Measurements from ENCODE around the gene HIBCH. TPM values are rescaled to one million over a fixed set of nuclear protein-coding genes. Genes with fewer than 3 reads are reported as not detected.

HIBCH gene
- total and polyA plus RNA-seq, 9 of the 15 experiments (the other 6 are each of a cell fraction or from before 2014, with no cell fraction given), result 17.0 to 65.4 (median 28.3) TPM

DNA sequence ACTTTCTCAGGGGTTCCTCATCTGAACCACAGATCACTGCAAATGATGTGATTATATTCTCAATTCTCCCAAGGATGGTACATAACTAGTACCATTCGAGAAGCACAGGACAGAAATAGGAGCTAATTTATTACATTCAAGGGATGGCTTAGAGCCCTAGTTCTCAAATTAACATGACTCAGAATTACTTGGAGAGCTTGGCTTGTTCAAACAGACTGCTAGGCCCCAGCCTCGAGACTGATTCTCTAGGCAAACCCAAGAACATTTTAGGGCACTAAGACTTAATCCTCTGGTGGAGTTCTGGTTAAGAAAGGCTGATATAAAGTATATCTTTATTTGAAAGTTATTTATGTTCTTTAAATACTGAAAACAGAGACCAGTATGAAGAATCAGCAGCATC, 35.8 kb downstream of the HIBCH start:
- H3K36me3 ChIP-seq (ENCODE audit: control insufficient read depth, insufficient read depth, low read length), result peaks cover 27% of the 10 kb centered on the region; the same call in 1 of the 3 replicates
- no peaks in the 10 kb centered on the region for H3K79me2 ChIP-seq (ENCODE audit: control insufficient read depth, insufficient read depth, low read length)
- H3K9me1 ChIP-seq (ENCODE audit: control insufficient read depth, insufficient read depth, low read length), result no peaks in the 10 kb centered on the region
- H3K9ac ChIP-seq (ENCODE audit: insufficient read depth in 1 of 2, low read depth in 2 of 2, low read length in 2 of 2), result no peak overlapping the region
- no peak for ATAC-seq
- no peak overlapping the region for H3K4me2 ChIP-seq (ENCODE audit: insufficient read depth, low read length)
- POLR2A ChIA-PET, result no interaction called here
- in situ Hi-C loops (cut with MboI), result no loop called here
- no peak for TF ChIP-seq ZNF668 (CRISPR knock-in tag; IDR thresholded peaks at IDR 0.05)
- no peak for TF ChIP-seq ELF2 (CRISPR knock-in tag; IDR thresholded peaks at IDR 0.05)
- TF ChIP-seq ZNF134 (CRISPR knock-in tag; conservative IDR thresholded peaks at IDR 0.05), result no peak
- TF ChIP-seq, protein P1, sequence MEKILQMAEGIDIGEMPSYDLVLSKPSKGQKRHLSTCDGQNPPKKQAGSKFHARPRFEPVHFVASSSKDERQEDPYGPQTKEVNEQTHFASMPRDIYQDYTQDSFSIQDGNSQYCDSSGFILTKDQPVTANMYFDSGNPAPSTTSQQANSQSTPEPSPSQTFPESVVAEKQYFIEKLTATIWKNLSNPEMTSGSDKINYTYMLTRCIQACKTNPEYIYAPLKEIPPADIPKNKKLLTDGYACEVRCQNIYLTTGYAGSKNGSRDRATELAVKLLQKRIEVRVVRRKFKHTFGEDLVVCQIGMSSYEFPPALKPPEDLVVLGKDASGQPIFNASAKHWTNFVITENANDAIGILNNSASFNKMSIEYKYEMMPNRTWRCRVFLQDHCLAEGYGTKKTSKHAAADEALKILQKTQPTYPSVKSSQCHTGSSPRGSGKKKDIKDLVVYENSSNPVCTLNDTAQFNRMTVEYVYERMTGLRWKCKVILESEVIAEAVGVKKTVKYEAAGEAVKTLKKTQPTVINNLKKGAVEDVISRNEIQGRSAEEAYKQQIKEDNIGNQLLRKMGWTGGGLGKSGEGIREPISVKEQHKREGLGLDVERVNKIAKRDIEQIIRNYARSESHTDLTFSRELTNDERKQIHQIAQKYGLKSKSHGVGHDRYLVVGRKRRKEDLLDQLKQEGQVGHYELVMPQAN (IDR thresholded peaks at IDR 0.05; ENCODE audit: borderline replicate concordance), result no peak
- no peak for TF ChIP-seq NCOA4 (IDR thresholded peaks at IDR 0.05; ENCODE audit: partially characterized antibody)
- no peak for TF ChIP-seq ZNF830 (CRISPR knock-in tag; IDR thresholded peaks at IDR 0.05)
- no peak for TF ChIP-seq ZFP30 (CRISPR knock-in tag; IDR thresholded peaks at IDR 0.05; ENCODE audit: borderline replicate concordance)
- no peak for TF ChIP-seq ZNF3 (CRISPR knock-in tag; IDR thresholded peaks at IDR 0.05)
- TF ChIP-seq, protein P2, sequence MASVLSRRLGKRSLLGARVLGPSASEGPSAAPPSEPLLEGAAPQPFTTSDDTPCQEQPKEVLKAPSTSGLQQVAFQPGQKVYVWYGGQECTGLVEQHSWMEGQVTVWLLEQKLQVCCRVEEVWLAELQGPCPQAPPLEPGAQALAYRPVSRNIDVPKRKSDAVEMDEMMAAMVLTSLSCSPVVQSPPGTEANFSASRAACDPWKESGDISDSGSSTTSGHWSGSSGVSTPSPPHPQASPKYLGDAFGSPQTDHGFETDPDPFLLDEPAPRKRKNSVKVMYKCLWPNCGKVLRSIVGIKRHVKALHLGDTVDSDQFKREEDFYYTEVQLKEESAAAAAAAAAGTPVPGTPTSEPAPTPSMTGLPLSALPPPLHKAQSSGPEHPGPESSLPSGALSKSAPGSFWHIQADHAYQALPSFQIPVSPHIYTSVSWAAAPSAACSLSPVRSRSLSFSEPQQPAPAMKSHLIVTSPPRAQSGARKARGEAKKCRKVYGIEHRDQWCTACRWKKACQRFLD (CRISPR knock-in tag; IDR thresholded peaks at IDR 0.05), result no peak
- no peak for TF ChIP-seq HMGN3 (IDR thresholded peaks at IDR 0.05; ENCODE audit: borderline replicate concordance, extremely low read depth, insufficient read length, low read depth, low read length)
- TF ChIP-seq ZSCAN29 (IDR thresholded peaks at IDR 0.05), result no peak
- TF ChIP-seq, protein P3, sequence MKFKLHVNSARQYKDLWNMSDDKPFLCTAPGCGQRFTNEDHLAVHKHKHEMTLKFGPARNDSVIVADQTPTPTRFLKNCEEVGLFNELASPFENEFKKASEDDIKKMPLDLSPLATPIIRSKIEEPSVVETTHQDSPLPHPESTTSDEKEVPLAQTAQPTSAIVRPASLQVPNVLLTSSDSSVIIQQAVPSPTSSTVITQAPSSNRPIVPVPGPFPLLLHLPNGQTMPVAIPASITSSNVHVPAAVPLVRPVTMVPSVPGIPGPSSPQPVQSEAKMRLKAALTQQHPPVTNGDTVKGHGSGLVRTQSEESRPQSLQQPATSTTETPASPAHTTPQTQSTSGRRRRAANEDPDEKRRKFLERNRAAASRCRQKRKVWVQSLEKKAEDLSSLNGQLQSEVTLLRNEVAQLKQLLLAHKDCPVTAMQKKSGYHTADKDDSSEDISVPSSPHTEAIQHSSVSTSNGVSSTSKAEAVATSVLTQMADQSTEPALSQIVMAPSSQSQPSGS (CRISPR knock-in tag; IDR thresholded peaks at IDR 0.05), result no peak
- WGBS (ENCODE audit: insufficient coverage, low coverage, missing lambda C conversion rate), result 74% methylated on average over 2 of the region's 2 CpGs
- no peaks in the 10 kb centered on the region for H3K27me3 ChIP-seq (ENCODE audit: control insufficient read depth in 2 of 2, insufficient read depth in 2 of 2, low read length in 2 of 2)
- no peak overlapping the region for H3K4me3 ChIP-seq
- no TSS peak for BruUV-seq (replicated peaks)
- H3K27ac ChIP-seq (ENCODE audit: extremely low read depth, low read depth, low read length), result no peak overlapping the region
- H2AFZ ChIP-seq (ENCODE audit: low read depth, low read length), result no peak overlapping the region
- DNase-seq (ENCODE audit: extremely low read depth in 1 of 4, low spot score in 3 of 4), result no peak
- CTCF ChIA-PET (ENCODE audit: low intra/inter-chr PET ratio), result no interaction called here
- H3K4me1 ChIP-seq (replicated peaks in 1 of 2; ENCODE audit: control insufficient read depth in 2 of 2, insufficient read depth in 2 of 2, low read length in 2 of 2), result no peaks in the 10 kb centered on the region
- FAIRE-seq, result no peak
- intact Hi-C loops (cut with micrococcal nuclease), result no loop called here
- no peaks in the 10 kb centered on the region for H4K20me1 ChIP-seq (replicated peaks; ENCODE audit: control insufficient read depth, insufficient read depth, low read length)
- no peaks in the 10 kb centered on the region for H3K9me3 ChIP-seq (replicated peaks; ENCODE audit: control insufficient read depth, insufficient read depth, low read depth, low read length)

Data from K562 (cell line).